CD4-positive, alpha-beta memory T cell (primary cell): ENCODE results near the gene ABTB2. TPM values are rescaled to one million over a fixed set of nuclear protein-coding genes. Genes with fewer than 3 reads are reported as not detected.
A peak's percentile ranks its signal among the peaks of the same experiment; 100 is the strongest.

Source experiments
- CTCF ChIA-PET: fragments of 350-600 bp; sonication (Branson Sonifier 250); formaldehyde crosslinking; loops from one replicate; lab custom pipeline; 2021; ENCODE audit warnings: inconsistent platforms; ENCODE audit not compliant: partially characterized antibody; lab: Charles Lee
- POLR2A ChIA-PET: fragments of 350-600 bp; sonication (Branson Sonifier 250); formaldehyde crosslinking; loops from one replicate; lab custom pipeline; 2021; ENCODE audit not compliant: partially characterized antibody; lab: Charles Lee
- DNase-seq, 5 donors: peaks; one replicate each; pipeline versions ENCODE4 v3.0.0 to v3.0.0-alpha.2; 2020 to 2022; ENCODE audit warnings: mixed read lengths in 1 of 5
- H3K27ac ChIP-seq: one replicate; pipeline ENCODE4 v1.7.0; 2013; ENCODE audit warnings: low read depth, low read length
- H3K27me3 ChIP-seq: 2 replicates; pipeline ENCODE4 v1.7.0; 2013; ENCODE audit warnings: mild to moderate bottlenecking, low read length, moderate library complexity; ENCODE audit not compliant: insufficient read depth
- H3K36me3 ChIP-seq: 2 replicates; pipeline ENCODE4 v1.7.0; 2013; ENCODE audit warnings: mild to moderate bottlenecking, low read length, moderate library complexity; ENCODE audit not compliant: insufficient read depth
- H3K4me1 ChIP-seq: 2 replicates; pipeline ENCODE4 v1.7.0; 2013; ENCODE audit warnings: mild to moderate bottlenecking, low read length, moderate library complexity; ENCODE audit not compliant: insufficient read depth
- H3K4me3 ChIP-seq, 2 donors: one replicate each; pipeline ENCODE4 v1.7.0; 2013; ENCODE audit warnings: low read length in 2 of 2, mild to moderate bottlenecking in 1 of 2
- H3K9me3 ChIP-seq, 2 donors: one replicate each; pipeline ENCODE4 v1.7.0; 2013; ENCODE audit warnings: low read length in 2 of 2, control low read depth in 1 of 2; ENCODE audit not compliant: control insufficient read depth in 1 of 2
- H3K27ac Mint-ChIP-seq, 7 donors: one replicate each; pipeline ENCODE4 v1.8.0; 2020 to 2021; ENCODE audit warnings: mixed read lengths in 7 of 7, mild to moderate bottlenecking in 6 of 7, inconsistent platforms in 3 of 7, moderate library complexity in 3 of 7
- H3K27me3 Mint-ChIP-seq, 2 donors: one replicate each; pipeline ENCODE4 v1.8.0; 2020 to 2021; ENCODE audit warnings: mixed read lengths in 2 of 2
- H3K36me3 Mint-ChIP-seq, 2 donors: one replicate each; pipeline ENCODE4 v1.8.0; 2020 to 2021; ENCODE audit warnings: mixed read lengths in 2 of 2, inconsistent platforms in 1 of 2, mild to moderate bottlenecking in 1 of 2
- H3K4me1 Mint-ChIP-seq, 4 donors: one replicate each; pipeline ENCODE4 v1.8.0; 2020 to 2021; ENCODE audit warnings: mixed read lengths in 4 of 4, mild to moderate bottlenecking in 1 of 4
- H3K4me3 Mint-ChIP-seq, 8 donors: one replicate each; pipeline ENCODE4 v1.8.0; 2020 to 2021; ENCODE audit warnings: mixed read lengths in 8 of 8, mild to moderate bottlenecking in 7 of 8, moderate library complexity in 6 of 8, inconsistent platforms in 3 of 8
- H3K9me3 Mint-ChIP-seq, 8 donors: one replicate each; pipeline ENCODE4 v1.8.0; 2020 to 2021; ENCODE audit warnings: mixed read lengths in 8 of 8, mild to moderate bottlenecking in 5 of 8, inconsistent platforms in 3 of 8, moderate library complexity in 1 of 8
- intact Hi-C: fragments of 100-400 bp; cut with micrococcal nuclease; formaldehyde crosslinking; loops from one replicate; pipeline ENCODE4 v1.15.1; 2023
- polyA plus RNA-seq, 2 donors: library from polyadenylated mRNA; unstranded; fragments of 300-500 nt; fragmentation: Illumina TruSeq; gene quantifications; one replicate each; pipeline ENCODE4 v1.2.3, GENCODE V29; 2021
- total RNA-seq, 2 experiments: library from RNA; stranded (reverse); gene quantifications; one replicate each; pipeline ENCODE4 v1.2.3, GENCODE V29; 2021

ABTB2 gene
- total and polyA plus RNA-seq, 4 experiments from 2014 or later = 0.35 to 0.39 TPM; not detected in 2

DNA sequence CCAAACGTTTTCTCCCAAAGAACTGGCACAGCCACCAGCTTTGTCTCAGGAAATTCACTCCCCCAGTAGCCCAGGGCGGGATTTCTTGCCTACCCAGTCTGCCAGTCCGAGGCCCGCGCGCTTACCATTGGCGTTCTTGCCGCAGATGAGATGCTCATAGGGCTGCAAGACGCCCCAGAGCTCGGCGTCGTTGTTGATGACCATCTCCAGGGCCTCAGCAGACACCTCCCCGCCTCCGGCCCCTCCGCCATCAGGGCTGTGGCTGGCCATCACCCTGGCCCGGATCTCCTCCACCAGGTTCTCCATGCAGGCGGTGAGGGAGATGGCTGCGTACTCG, 1.3 kb downstream of the ABTB2 start:
- peaks cover 26% of the 10 kb centered on the region for H3K4me1 ChIP-seq
- ChIA-PET POLR2A (interaction anchor here (1.4 to 2.9 kb wide), 7 partner anchors 105 to 305 kb away, joined by 4 to 25 read pairs (median 12); partner anchors contain the start of genes CAPRIN1 and NAT10), CTCF (interaction anchor here (1.2 to 6.9 kb wide), 7 partner anchors 112 to 584 kb away, joined by 3 to 123 read pairs (median 7); no protein-coding TSS in a partner anchor)
- peaks cover 39% of the 10 kb centered on the region in 2 donors for H3K27me3 Mint-ChIP-seq
- H3K9me3 Mint-ChIP-seq = peaks cover 0 to 3% (median 0%) of the 10 kb centered on the region in 8 donors
- H3K27ac Mint-ChIP-seq = peak overlapping the region in 1 of 7 donors; percentile 69
- peaks cover 0 to 4% of the 10 kb centered on the region in 2 donors for H3K36me3 Mint-ChIP-seq
- H3K36me3 ChIP-seq = no peaks in the 10 kb centered on the region
- H3K27me3 ChIP-seq = peaks cover 28% of the 10 kb centered on the region
- peak in 1 of 5 donors; percentile 12 for DNase-seq
- peaks cover 10 to 23% (median 19%) of the 10 kb centered on the region in 4 donors for H3K4me1 Mint-ChIP-seq
- no peak overlapping the region for H3K27ac ChIP-seq
- H3K4me3 ChIP-seq = peak overlapping the region in 1 of 2 donors; percentile 64
- no peaks in the 10 kb centered on the region for H3K9me3 ChIP-seq
- intact Hi-C loops = loop anchor here (2.0 to 5.0 kb wide), 2 partner anchors 122 to 1774 kb away; partner anchors contain the start of gene EIF3M
- H3K4me3 Mint-ChIP-seq = peak overlapping the region; percentile 44 to 96 (median 74)

DNA sequence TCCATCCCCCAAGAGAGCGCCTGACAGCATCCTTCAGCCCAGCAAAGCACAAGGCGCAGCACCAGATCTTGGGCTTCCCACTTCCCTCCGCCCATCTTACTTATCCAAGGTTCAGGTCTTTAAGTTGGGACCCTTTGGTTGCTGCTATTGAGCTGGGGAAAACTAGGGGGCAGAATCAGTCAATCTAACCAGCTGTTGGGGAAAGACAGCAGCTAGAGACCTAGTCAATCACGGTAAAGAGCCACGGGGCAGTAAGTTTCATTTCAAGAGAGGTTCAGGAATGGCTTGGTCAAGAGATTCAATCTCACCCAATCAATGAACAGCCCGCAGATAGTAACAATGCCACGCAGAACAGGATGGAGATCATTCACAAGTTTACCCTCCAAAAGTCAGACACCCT, 1.7 kb downstream of the ABTB2 start:
- Histone ChIP-seq H3K4me3 (no peak overlapping the region), H3K27me3 (peaks cover 28% of the 10 kb centered on the region), H3K4me1 (peaks cover 26% of the 10 kb centered on the region), H3K27ac (no peak overlapping the region), H3K36me3 (no peaks in the 10 kb centered on the region), H3K9me3 (no peaks in the 10 kb centered on the region)
- Mint-ChIP-seq H3K36me3 (peaks cover 0 to 4% of the 10 kb centered on the region in 2 donors), H3K4me3 (peak overlapping the region; percentile 44 to 96 (median 74)), H3K27me3 (peaks cover 37 to 41% of the 10 kb centered on the region in 2 donors), H3K4me1 (peaks cover 10 to 23% (median 19%) of the 10 kb centered on the region in 4 donors), H3K9me3 (peaks cover 0 to 3% (median 0%) of the 10 kb centered on the region in 8 donors), H3K27ac (peak overlapping the region in 1 of 7 donors; percentile 69)
- ChIA-PET POLR2A (interaction anchor here (2.9 kb wide), 1 partner anchor 250 kb away, joined by 17 read pairs; the partner anchor contains the start of gene NAT10), CTCF (interaction anchor here (1.9 to 6.9 kb wide), 3 partner anchors 14 to 360 kb away, joined by 4 to 123 read pairs (median 6); no protein-coding TSS in a partner anchor)
- intact Hi-C loops = loop anchor here (2.0 to 5.0 kb wide), 2 partner anchors 121 to 1774 kb away; partner anchors contain the start of gene EIF3M
- no peak for DNase-seq

DNA sequence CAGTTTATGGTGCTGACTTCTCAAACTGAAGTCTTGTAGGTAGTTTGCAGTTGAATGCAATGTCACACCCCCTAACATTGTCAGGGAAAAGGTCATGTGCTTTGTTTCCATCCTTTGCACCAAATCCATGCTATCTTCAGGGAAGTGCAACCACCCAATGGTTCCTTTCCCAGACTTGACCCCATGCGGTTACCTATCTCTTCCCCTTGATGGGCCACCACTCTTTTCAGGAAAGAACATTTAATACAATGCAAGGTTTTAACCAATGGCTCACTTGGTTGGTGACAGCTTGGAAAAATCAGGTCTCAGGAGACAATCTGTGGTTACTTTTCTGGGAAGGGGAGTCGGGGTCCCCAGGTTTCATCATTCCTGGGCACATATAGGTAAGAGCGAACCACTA, 2.1 kb downstream of the ABTB2 start:
- Mint-ChIP-seq H3K4me3 (peak overlapping the region in 4 of 8 donors; percentile 72 to 96 (median 84)), H3K27ac (peak overlapping the region in 1 of 7 donors; percentile 69), H3K36me3 (peaks cover 0 to 4% of the 10 kb centered on the region in 2 donors), H3K27me3 (peaks cover 34 to 39% of the 10 kb centered on the region in 2 donors), H3K9me3 (peaks cover 0 to 3% (median 0%) of the 10 kb centered on the region in 8 donors), H3K4me1 (peaks cover 10 to 23% (median 19%) of the 10 kb centered on the region in 4 donors)
- Histone ChIP-seq H3K9me3 (no peaks in the 10 kb centered on the region), H3K27me3 (peaks cover 28% of the 10 kb centered on the region), H3K4me1 (peaks cover 26% of the 10 kb centered on the region), H3K36me3 (no peaks in the 10 kb centered on the region), H3K4me3 (no peak overlapping the region), H3K27ac (no peak overlapping the region)
- ChIA-PET POLR2A (interaction anchor here (2.9 kb wide), 1 partner anchor 250 kb away, joined by 17 read pairs; the partner anchor contains the start of gene NAT10), CTCF (interaction anchor here (0.6 to 6.9 kb wide), 5 partner anchors 14 to 368 kb away, joined by 3 to 123 read pairs (median 5); no protein-coding TSS in a partner anchor)
- DNase-seq = no peak
- intact Hi-C loops = loop anchor here (2.0 to 5.0 kb wide), 2 partner anchors 121 to 1773 kb away; partner anchors contain the start of gene EIF3M

DNA sequence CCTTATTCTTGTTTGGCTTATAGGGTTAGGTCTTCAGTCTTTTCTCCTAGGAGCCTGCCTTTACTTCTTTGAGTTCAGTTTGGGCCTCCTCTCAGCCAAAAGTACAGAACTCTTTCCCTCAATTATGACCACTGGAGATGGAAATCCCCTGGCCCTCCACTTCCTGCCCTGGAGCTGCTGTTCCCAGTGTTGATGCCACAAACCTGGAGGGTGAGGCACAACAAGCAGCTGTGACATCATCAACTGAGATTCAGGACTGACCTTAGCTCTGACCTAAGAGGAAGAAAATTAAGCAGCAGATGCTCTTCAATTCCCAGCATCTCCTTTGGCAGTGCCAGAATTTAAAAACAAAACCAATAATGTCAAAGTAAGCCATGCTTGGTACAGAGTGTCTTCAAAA, 3.0 kb downstream of the ABTB2 start:
- H3K4me1 ChIP-seq = peaks cover 26% of the 10 kb centered on the region
- ChIA-PET POLR2A (no interaction called here), CTCF (interaction anchor here (1.1 to 6.9 kb wide), 5 partner anchors 13 to 550 kb away, joined by 3 to 123 read pairs (median 5); no protein-coding TSS in a partner anchor)
- H3K9me3 Mint-ChIP-seq = peaks cover 0 to 3% (median 0%) of the 10 kb centered on the region in 8 donors
- intact Hi-C loops = loop anchor here (5.0 kb wide), 1 partner anchor 1772 kb away; the partner anchor contains the start of gene EIF3M
- H3K27ac Mint-ChIP-seq = no peak overlapping the region
- no peaks in the 10 kb centered on the region for H3K9me3 ChIP-seq
- no peak overlapping the region for H3K4me3 ChIP-seq
- H3K36me3 Mint-ChIP-seq = peaks cover 0 to 4% of the 10 kb centered on the region in 2 donors
- H3K36me3 ChIP-seq = no peaks in the 10 kb centered on the region
- H3K27me3 Mint-ChIP-seq = peaks cover 30 to 39% of the 10 kb centered on the region in 2 donors
- no peak overlapping the region for H3K27ac ChIP-seq
- H3K4me1 Mint-ChIP-seq = peaks cover 10 to 23% (median 19%) of the 10 kb centered on the region in 4 donors
- H3K4me3 Mint-ChIP-seq = peak overlapping the region in 1 of 8 donors; percentile 33
- peaks cover 28% of the 10 kb centered on the region for H3K27me3 ChIP-seq
- no peak for DNase-seq

DNA sequence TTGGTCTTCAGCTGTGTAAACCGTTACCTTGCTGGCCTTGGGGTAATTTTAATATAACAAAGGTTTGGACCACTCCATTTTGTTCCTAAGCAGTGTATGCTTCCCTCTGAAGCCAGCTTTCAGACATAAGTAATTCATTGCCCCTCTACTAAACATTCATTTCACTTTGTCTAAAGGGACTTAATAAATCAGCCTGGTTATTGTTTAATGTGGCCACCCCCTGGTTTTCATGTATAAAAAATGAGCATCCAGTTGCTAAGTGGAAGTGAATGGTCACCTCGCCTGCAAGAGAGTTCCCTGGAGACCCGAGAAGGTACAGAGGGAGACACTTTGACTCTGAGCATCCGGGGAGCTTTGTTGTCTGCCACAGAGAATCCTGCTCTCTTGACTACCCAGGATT, 3.9 kb downstream of the ABTB2 start:
- Histone ChIP-seq H3K4me1 (peaks cover 20% of the 10 kb centered on the region), H3K36me3 (no peaks in the 10 kb centered on the region), H3K27ac (no peak overlapping the region), H3K27me3 (peaks cover 28% of the 10 kb centered on the region), H3K4me3 (no peak overlapping the region), H3K9me3 (no peaks in the 10 kb centered on the region)
- H3K9me3 Mint-ChIP-seq = peaks cover 0 to 3% (median 0%) of the 10 kb centered on the region in 8 donors
- intact Hi-C loops = no loop called here
- ChIA-PET POLR2A (no interaction called here), CTCF (interaction anchor here (1.3 to 6.9 kb wide), 3 partner anchors 181 to 579 kb away, joined by 3 to 123 read pairs (median 6); partner anchors contain the start of gene FBXO3)
- DNase-seq = no peak
- H3K27me3 Mint-ChIP-seq = peaks cover 30 to 36% of the 10 kb centered on the region in 2 donors
- H3K4me1 Mint-ChIP-seq = peaks cover 7 to 18% (median 14%) of the 10 kb centered on the region in 4 donors
- H3K36me3 Mint-ChIP-seq = peaks cover 0 to 2% of the 10 kb centered on the region in 2 donors
- no peak overlapping the region for H3K27ac Mint-ChIP-seq
- peak overlapping the region in 1 of 8 donors; percentile 53 for H3K4me3 Mint-ChIP-seq

DNA sequence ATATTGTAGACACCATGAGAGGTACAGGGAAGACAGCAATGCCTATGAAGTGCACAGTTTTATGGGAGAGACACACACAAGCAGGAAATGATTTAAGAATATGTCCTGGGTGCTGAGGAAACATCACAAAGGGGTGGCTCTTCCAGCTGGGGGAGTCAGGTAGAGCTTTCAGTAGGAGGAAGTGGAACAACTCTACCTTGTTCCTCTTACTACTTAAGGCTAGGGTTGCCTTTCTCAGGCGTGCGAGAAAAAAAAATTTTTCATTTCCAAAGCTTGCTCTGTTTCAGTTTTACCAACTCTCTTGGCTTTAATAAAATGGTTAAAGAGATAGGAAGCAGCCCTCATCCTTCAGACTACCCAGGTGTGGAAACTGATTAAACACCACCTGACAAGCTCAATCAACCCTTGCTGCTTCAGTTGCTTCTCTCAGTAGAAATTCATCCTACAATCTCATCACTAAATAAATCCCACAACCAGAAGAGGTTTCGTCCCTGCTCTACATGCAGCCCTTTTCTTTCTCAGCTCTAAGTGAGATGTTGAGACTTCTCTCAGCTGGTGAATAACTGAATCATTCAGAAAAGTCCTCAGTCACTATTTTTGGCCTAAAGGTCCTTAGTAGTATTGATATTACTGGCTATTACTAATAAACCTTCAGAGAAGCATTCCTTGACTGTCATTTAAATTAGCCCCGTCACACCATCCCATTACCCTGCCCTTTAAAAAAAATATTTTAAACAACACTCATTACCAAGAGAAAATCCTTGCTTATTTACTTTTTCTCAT, 5.9 kb downstream of the ABTB2 start:
- Mint-ChIP-seq H3K4me3 (no peak overlapping the region), H3K4me1 (peaks cover 5 to 14% (median 8%) of the 10 kb centered on the region in 4 donors), H3K9me3 (peaks cover 0 to 3% (median 0%) of the 10 kb centered on the region in 8 donors), H3K27me3 (peaks cover 30 to 36% of the 10 kb centered on the region in 2 donors), H3K36me3 (no peaks in the 10 kb centered on the region), H3K27ac (no peak overlapping the region)
- CTCF ChIA-PET = interaction anchor here (1.0 to 1.9 kb wide), 2 partner anchors 177 to 355 kb away, joined by 3 to 9 read pairs; no protein-coding TSS in a partner anchor
- no peak for DNase-seq
- no peak overlapping the region for H3K27ac ChIP-seq
- no peak overlapping the region for H3K4me3 ChIP-seq
- H3K36me3 ChIP-seq = no peaks in the 10 kb centered on the region
- intact Hi-C loops = no loop called here
- no peaks in the 10 kb centered on the region for H3K9me3 ChIP-seq
- POLR2A ChIA-PET = interaction anchor here (0.6 kb wide), 1 partner anchor 86 kb away, joined by 3 read pairs; no protein-coding TSS in a partner anchor
- peaks cover 28% of the 10 kb centered on the region for H3K27me3 ChIP-seq
- H3K4me1 ChIP-seq = peaks cover 9% of the 10 kb centered on the region
